ENCODE data around the gene SLC25A4.

- TF ChIP-seq JUN (IDR thresholded peaks at IDR 0.05; ENCODE audit: borderline replicate concordance, insufficient read depth, insufficient read length, low read depth) (no peak), CTCF (IDR thresholded peaks at IDR 0.05; ENCODE audit: extremely low read depth in 1 of 2, insufficient read depth in 1 of 2, low read depth in 1 of 2, low read length in 2 of 2) (peak; percentile 31 to 39), POLR2A (IDR thresholded peaks at IDR 0.05; ENCODE audit: low read depth, low read length) (no peak), EZH2 (IDR thresholded peaks at IDR 0.05; ENCODE audit: borderline replicate concordance, low read depth, low read length, severe bottlenecking) (no peak), POLR2AphosphoS5 (IDR thresholded peaks at IDR 0.05; ENCODE audit: insufficient read depth, low read depth, low read length) (no peak)
These were observed 46.9 kb upstream of the SLC25A4 start for GRCh38 chr4:185096032-185096653.

Measured in endothelial cell of umbilical vein (primary cell).